K562 (cell line): ENCODE data around the gene RAI1.

Experiments used
- CTCF ChIP-seq, 3 experiments: IDR thresholded peaks in 2 of 3; conservative IDR thresholded peaks in 1 of 3; 2 replicates each; pipeline ENCODE4 v1.5.1; 2011 to 2012; ENCODE audit warnings: low read length in 3 of 3, mild to moderate bottlenecking in 3 of 3, control low read depth in 2 of 3, improper control_type of control experiment in 1 of 3, inconsistent platforms in 1 of 3, low read depth in 1 of 3, mixed read lengths in 1 of 3, moderate library complexity in 1 of 3; ENCODE audit not compliant: insufficient read depth in 2 of 3
- MBD2 ChIP-seq: sonication (generic); IDR thresholded peaks from 2 replicates; pipeline ENCODE4 v1.6.1; 2016; ENCODE audit warnings: low read depth, borderline replicate concordance
- NR2C2 ChIP-seq, 2 experiments: fragments of 200-800 bp in 1 of 2; sonication (Bioruptor generic) in 1 of 2; sonication (generic) in 1 of 2; formaldehyde crosslinking in 1 of 2; IDR thresholded peaks; 2 replicates each; pipeline versions ENCODE4 v1.6.1 to v1.8.0; 2016 to 2022; ENCODE audit warnings: mild to moderate bottlenecking in 1 of 2, missing compliant biosample characterization in 1 of 2, missing genetic modification characterization in 1 of 2, missing genetic modification reagents in 1 of 2
- SAFB2 ChIP-seq: fragments of 200-400 bp; formaldehyde crosslinking; IDR thresholded peaks from 2 replicates; pipeline ENCODE4 v1.6.1; 2018; ENCODE audit warnings: borderline replicate concordance, low read length, low read depth, moderate library complexity; ENCODE audit not compliant: severe bottlenecking
- TAF7 ChIP-seq: fragments of 450-650 bp; IDR thresholded peaks from 2 replicates; pipeline ENCODE4 v1.6.1; 2016; ENCODE audit warnings: missing genetic modification characterization, missing compliant biosample characterization
- TGIF2 ChIP-seq: sonication (generic); formaldehyde crosslinking; IDR thresholded peaks from 2 replicates; pipeline ENCODE4 v1.8.1; 2022; ENCODE audit warnings: mild to moderate bottlenecking, missing genetic modification reagents, moderate library complexity

DNA sequence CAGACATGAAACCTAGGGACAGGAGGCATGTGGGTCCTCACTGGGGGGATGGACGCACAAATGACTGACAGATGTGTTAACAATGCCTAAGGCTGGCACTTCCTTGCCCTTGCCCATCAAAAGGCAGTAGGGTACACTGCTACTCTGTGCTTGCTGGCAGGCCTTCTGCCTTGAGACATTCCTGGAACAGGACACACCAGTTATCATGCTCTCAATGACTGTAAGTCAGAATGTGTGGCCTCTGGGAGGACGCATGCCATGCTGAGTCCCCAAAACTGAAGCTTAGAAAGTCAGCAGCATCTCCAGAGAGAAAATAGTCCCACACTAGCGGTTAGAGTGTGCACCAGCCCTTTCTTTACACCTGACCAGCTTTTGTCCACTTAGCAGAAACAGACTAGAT, 171.7 kb downstream of the RAI1 start:
- TF ChIP-seq MBD2 (no peak), SAFB2 (no peak), CTCF (IDR thresholded peaks at IDR 0.05 in 2 of 3, conservative IDR thresholded peaks at IDR 0.05 in 1 of 3; ENCODE audit: insufficient read depth in 2 of 3, low read depth in 1 of 3, low read length in 3 of 3) (no peak), TGIF2 (no peak), NR2C2 (CRISPR knock-in tag; IDR thresholded peaks at IDR 0.05) (no peak), NR2C2 (tag; IDR thresholded peaks at IDR 0.05) (no peak), TAF7 (tag) (no peak)
